AG04449 (cell line): ENCODE data around the gene CRADD.
"Not testable (repeated sequence)": the region's sequence is repeated elsewhere in the genome, so short reads cannot be mapped to it uniquely, and the experiment has no call there.

Experiments used
- CTCF ChIA-PET: fragments of 350-600 bp; formaldehyde crosslinking; extraction: SDS; loops from one replicate; lab custom pipeline; 2021; ENCODE audit warnings: antibody characterized with exemption; lab: Yijun Ruan, JAX
- POLR2A ChIA-PET: fragments of 400-600, 350-600 bp; formaldehyde crosslinking; extraction: SDS; loops from one replicate; lab custom pipeline; 2020; ENCODE audit warnings: antibody characterized with exemption, inconsistent platforms; lab: Yijun Ruan, JAX
- DNase-seq: peaks from one replicate; pipeline ENCODE4 v3.0.0-alpha.2; 2010; ENCODE audit warnings: low read depth, low spot score
- H3K4me3 ChIP-seq: 2 replicates; pipeline ENCODE4 v1.5.1; 2011; ENCODE audit warnings: low read depth, mild to moderate bottlenecking, control low read depth, low read length
- CTCF ChIP-seq: IDR thresholded peaks from one replicate; pipeline ENCODE4 v1.5.1; 2011; ENCODE audit warnings: mild to moderate bottlenecking, moderate library complexity, low read length, control low read depth, inconsistent platforms; ENCODE audit not compliant: insufficient read depth; ENCODE audit errors: missing control alignments

The CRADD gene

GRCh38 chr12:93925585-93926205 is 248.5 kb downstream of the CRADD start:
- ChIA-PET POLR2A (no interaction called here), CTCF (interaction anchor here (1.2 kb wide), 1 partner anchor 10 kb away, joined by 4 read pairs; no protein-coding TSS in a partner anchor)
- TF ChIP-seq CTCF, result no peak
- DNase-seq, result no peak
- no peak overlapping the region for H3K4me3 ChIP-seq

GRCh38 chr12:93926237-93926636 is 249.1 kb downstream of the CRADD start:
- ChIA-PET POLR2A (no interaction called here), CTCF (no interaction called here)
- no peak for TF ChIP-seq CTCF
- DNase-seq, result no peak
- H3K4me3 ChIP-seq, result no peak overlapping the region

- CTCF ChIA-PET, DNase-seq, H3K4me3 ChIP-seq, POLR2A ChIA-PET: not testable (repeated sequence)
Measured at GRCh38 chr12:93929081-93929480, 251.9 kb downstream of the CRADD start.

- H3K4me3 ChIP-seq, result no peak overlapping the region
- ChIA-PET POLR2A (no interaction called here), CTCF (no interaction called here)
- TF ChIP-seq CTCF, result no peak
- no peak for DNase-seq
Measured at GRCh38 chr12:93937812-93938211, 260.6 kb downstream of the CRADD start.

- ChIA-PET CTCF (interaction anchor here (1.9 kb wide), 1 partner anchor 163 kb away, joined by 4 read pairs; no protein-coding TSS in a partner anchor), POLR2A (no interaction called here)
- no peak for TF ChIP-seq CTCF
- H3K4me3 ChIP-seq, result no peak overlapping the region
- DNase-seq, result no peak
Measured at GRCh38 chr12:93938317-93938716, 261.1 kb downstream of the CRADD start.

GRCh38 chr12:93938931-93939330 is 261.8 kb downstream of the CRADD start:
- no peak overlapping the region for H3K4me3 ChIP-seq
- POLR2A ChIA-PET, result no interaction called here
- DNase-seq, result no peak
- TF ChIP-seq CTCF, result no peak
- CTCF ChIA-PET, result interaction anchor here (0.6 to 1.9 kb wide), 2 partner anchors 162 to 197 kb away, joined by 3 to 4 read pairs; no protein-coding TSS in a partner anchor
